Esophagus muscularis mucosa (tissue), 4 donors: ENCODE measurements around the gene TMA7. TPM values are rescaled to one million over a fixed set of nuclear protein-coding genes. Genes with fewer than 3 reads are reported as not detected.

Experiments used
- DNase-seq: peaks from one replicate; pipeline ENCODE4 v3.0.0-alpha.2; 2017; ENCODE audit errors: extremely low spot score
- H3K27ac ChIP-seq, 4 donors: fragments of 200-600 bp; sonication (generic); replicated peaks in 1 of 4; 1 replicate in 3 of 4; 2 replicates in 1 of 4; pipeline ENCODE4 v1.5.1; 2016 to 2019; ENCODE audit warnings: mild to moderate bottlenecking in 1 of 4
- H3K27me3 ChIP-seq, 4 donors: fragments of 200-600 bp; sonication (generic); one replicate each; pipeline versions ENCODE4 v1.5.1 to v1.6.0; 2016 to 2019
- H3K36me3 ChIP-seq, 4 donors: fragments of 200-600 bp; sonication (generic); one replicate each; pipeline ENCODE4 v1.5.1; 2016 to 2019
- H3K4me1 ChIP-seq, 4 donors: fragments of 200-600 bp; sonication (generic); one replicate each; pipeline ENCODE4 v1.5.1; 2016 to 2019
- H3K4me3 ChIP-seq, 4 donors: fragments of 200-600 bp; sonication (generic); 1 replicate in 2 of 4; 2 replicates in 2 of 4; pipeline ENCODE4 v1.5.1; 2016 to 2019; ENCODE audit warnings: mild to moderate bottlenecking in 4 of 4, moderate library complexity in 1 of 4
- H3K9me3 ChIP-seq, 4 donors: fragments of 200-600 bp; sonication (generic); 1 replicate in 3 of 4; 2 replicates in 1 of 4; pipeline ENCODE4 v1.5.1; 2016 to 2019
- EP300 ChIP-seq: sonication (generic); formaldehyde crosslinking; IDR thresholded peaks from one replicate; pipeline ENCODE4 v1.6.1; 2017; ENCODE audit warnings: antibody characterized with exemption
- POLR2A ChIP-seq: fragments of 450-650 bp; IDR thresholded peaks from one replicate; pipeline ENCODE4 v1.6.1; 2017; ENCODE audit warnings: antibody characterized with exemption, moderate library complexity, mild to moderate bottlenecking, low read depth
- POLR2AphosphoS5 ChIP-seq, 2 donors: sonication (generic); formaldehyde crosslinking; IDR thresholded peaks; one replicate each; pipeline ENCODE4 v1.6.1; 2017; ENCODE audit warnings: antibody characterized with exemption in 2 of 2
- WGBS: methylation state at CpG from one replicate; pipeline ENCODE4 v1.1.5; 2018; 5-methylcytosine and 5-hydroxymethylcytosine counted together
- intact Hi-C: fragments of 100-400 bp; cut with DNase I; formaldehyde crosslinking; loops from one replicate; pipeline ENCODE4 v1.15.1; 2023
- total RNA-seq, 4 donors: library from RNA; depleted of rRNA; stranded (reverse); fragments of >200 nt; gene quantifications; one replicate each; pipeline versions ENCODE4 v1.1.0 to v1.2.1, GENCODE V29; 2016
- TF ChIP-seq, protein P1 (sequence below), 3 experiments: fragments of 200-600 bp in 2 of 3; fragments of 450-650 bp in 1 of 3; sonication (generic) in 2 of 3; IDR thresholded peaks; one replicate each; pipeline ENCODE4 v1.5.1; 2017 to 2019; ENCODE audit warnings: antibody characterized with exemption in 3 of 3, mild to moderate bottlenecking in 2 of 3, moderate library complexity in 1 of 3

Gene TMA7
- total RNA-seq, 4 donors from 2014 or later = 167 to 270 (median 205) TPM

GRCh38 chr3:48435223-48435595 is 4.8 kb upstream of the TMA7 start:
- H3K36me3 ChIP-seq = peaks cover 0 to 17% (median 14%) of the 10 kb centered on the region in 4 donors
- no peaks in the 10 kb centered on the region for H3K27me3 ChIP-seq
- 91% methylated on average over 4 of the region's 4 CpGs for WGBS
- TF ChIP-seq EP300 = no peak
- no peak for TF ChIP-seq POLR2AphosphoS5 (IDR thresholded peaks at IDR 0.05)
- TF ChIP-seq POLR2A = no peak
- peak overlapping the region; percentile 93 to 99 (median 98) for H3K27ac ChIP-seq
- no peak overlapping the region for H3K4me3 ChIP-seq
- no peaks in the 10 kb centered on the region for H3K9me3 ChIP-seq
- H3K4me1 ChIP-seq = peaks cover 40 to 70% (median 67%) of the 10 kb centered on the region in 4 donors
- no peak for DNase-seq
- intact Hi-C loops = loop anchor here (1.0 kb wide), 1 partner anchor 34 kb away; no protein-coding TSS in a partner anchor

GRCh38 chr3:48435774-48436476 is 4.1 kb upstream of the TMA7 start:
- Histone ChIP-seq H3K27ac (peak overlapping the region; percentile 93 to 99 (median 98)), H3K27me3 (no peaks in the 10 kb centered on the region), H3K9me3 (no peaks in the 10 kb centered on the region), H3K36me3 (peaks cover 0 to 17% (median 14%) of the 10 kb centered on the region in 4 donors), H3K4me1 (peaks cover 37 to 65% (median 63%) of the 10 kb centered on the region in 4 donors), H3K4me3 (peak overlapping the region in 1 of 4 donors; percentile 2)
- no peak for TF ChIP-seq EP300
- TF ChIP-seq, protein P1, sequence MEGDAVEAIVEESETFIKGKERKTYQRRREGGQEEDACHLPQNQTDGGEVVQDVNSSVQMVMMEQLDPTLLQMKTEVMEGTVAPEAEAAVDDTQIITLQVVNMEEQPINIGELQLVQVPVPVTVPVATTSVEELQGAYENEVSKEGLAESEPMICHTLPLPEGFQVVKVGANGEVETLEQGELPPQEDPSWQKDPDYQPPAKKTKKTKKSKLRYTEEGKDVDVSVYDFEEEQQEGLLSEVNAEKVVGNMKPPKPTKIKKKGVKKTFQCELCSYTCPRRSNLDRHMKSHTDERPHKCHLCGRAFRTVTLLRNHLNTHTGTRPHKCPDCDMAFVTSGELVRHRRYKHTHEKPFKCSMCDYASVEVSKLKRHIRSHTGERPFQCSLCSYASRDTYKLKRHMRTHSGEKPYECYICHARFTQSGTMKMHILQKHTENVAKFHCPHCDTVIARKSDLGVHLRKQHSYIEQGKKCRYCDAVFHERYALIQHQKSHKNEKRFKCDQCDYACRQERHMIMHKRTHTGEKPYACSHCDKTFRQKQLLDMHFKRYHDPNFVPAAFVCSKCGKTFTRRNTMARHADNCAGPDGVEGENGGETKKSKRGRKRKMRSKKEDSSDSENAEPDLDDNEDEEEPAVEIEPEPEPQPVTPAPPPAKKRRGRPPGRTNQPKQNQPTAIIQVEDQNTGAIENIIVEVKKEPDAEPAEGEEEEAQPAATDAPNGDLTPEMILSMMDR (IDR thresholded peaks at IDR 0.05) = peak; percentile 99 to 100 (median 100)
- TF ChIP-seq POLR2AphosphoS5 (IDR thresholded peaks at IDR 0.05) = peak; percentile 15 to 72
- intact Hi-C loops = loop anchor here (1.0 to 2.0 kb wide), 2 partner anchors 35 to 163 kb away; no protein-coding TSS in a partner anchor
- WGBS = 37% methylated on average over 6 of the region's 7 CpGs
- DNase-seq = no peak

DNA sequence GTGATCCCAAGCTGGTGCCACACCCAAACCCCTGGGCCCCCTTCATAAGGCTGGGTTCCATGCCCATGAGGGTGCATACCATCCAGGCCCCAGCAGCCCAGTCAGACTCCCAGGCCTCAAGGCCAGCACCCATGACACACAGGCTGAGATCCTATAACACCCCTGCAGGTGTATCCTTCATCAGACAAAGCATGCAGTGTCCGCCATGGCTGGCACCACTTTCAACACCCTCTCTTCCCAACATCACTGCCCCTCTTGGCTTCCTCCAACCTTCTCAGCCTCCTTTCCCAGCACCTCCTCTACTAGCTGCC is 3.6 kb upstream of the TMA7 start:
- no peaks in the 10 kb centered on the region for H3K9me3 ChIP-seq
- no peaks in the 10 kb centered on the region for H3K27me3 ChIP-seq
- no peak for TF ChIP-seq EP300
- TF ChIP-seq, protein P1 (IDR thresholded peaks at IDR 0.05) = no peak
- no peak for TF ChIP-seq POLR2AphosphoS5 (IDR thresholded peaks at IDR 0.05)
- TF ChIP-seq POLR2A = no peak
- peak overlapping the region; percentile 93 to 99 (median 98) for H3K27ac ChIP-seq
- H3K36me3 ChIP-seq = peaks cover 0 to 17% (median 15%) of the 10 kb centered on the region in 4 donors
- intact Hi-C loops = loop anchor here (2.0 kb wide), 1 partner anchor 164 kb away; no protein-coding TSS in a partner anchor
- DNase-seq = no peak
- WGBS = 0% methylated on average over 1 of the region's 1 CpG
- peaks cover 42 to 66% (median 64%) of the 10 kb centered on the region in 4 donors for H3K4me1 ChIP-seq
- no peak overlapping the region for H3K4me3 ChIP-seq

DNA sequence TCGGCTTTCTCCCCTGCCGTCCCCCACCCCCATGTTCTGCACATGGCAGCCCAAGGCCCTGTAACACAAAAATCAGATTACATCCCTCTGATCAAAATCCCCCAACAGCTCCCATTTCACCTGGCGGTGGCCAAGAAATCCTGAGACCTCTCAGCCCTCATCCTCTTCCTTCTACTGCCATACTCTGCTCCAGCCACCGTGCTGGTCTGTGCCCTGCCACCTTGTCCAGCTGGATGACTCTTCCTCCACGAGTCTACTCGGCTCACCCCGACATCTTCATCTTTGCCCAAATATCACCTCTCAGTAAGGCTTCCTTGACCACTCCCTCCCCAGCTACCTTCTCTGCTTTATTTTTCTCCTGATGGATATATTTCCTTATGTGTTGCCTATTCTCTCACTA is 3.2 kb upstream of the TMA7 start:
- TF ChIP-seq EP300 (no peak), POLR2A (no peak), POLR2AphosphoS5 (IDR thresholded peaks at IDR 0.05) (no peak)
- TF ChIP-seq, protein P1 (IDR thresholded peaks at IDR 0.05) = no peak
- Histone ChIP-seq H3K27me3 (no peaks in the 10 kb centered on the region), H3K4me3 (no peak overlapping the region), H3K27ac (peak overlapping the region in 2 of 4 donors; percentile 98 to 99), H3K4me1 (peaks cover 47 to 67% (median 65%) of the 10 kb centered on the region in 4 donors), H3K36me3 (peaks cover 3 to 20% (median 17%) of the 10 kb centered on the region in 4 donors), H3K9me3 (no peaks in the 10 kb centered on the region)
- no peak for DNase-seq
- WGBS = 88% methylated on average over 7 of the region's 7 CpGs
- intact Hi-C loops = loop anchor here (2.0 kb wide), 1 partner anchor 164 kb away; no protein-coding TSS in a partner anchor

GRCh38 chr3:48437812-48438211 is 2.2 kb upstream of the TMA7 start:
- no peak overlapping the region for H3K27ac ChIP-seq
- H3K36me3 ChIP-seq = peaks cover 5 to 23% (median 14%) of the 10 kb centered on the region in 4 donors
- H3K4me3 ChIP-seq = no peak overlapping the region
- no peak for TF ChIP-seq POLR2A
- TF ChIP-seq EP300 = no peak
- TF ChIP-seq, protein P1 (IDR thresholded peaks at IDR 0.05) = no peak
- TF ChIP-seq POLR2AphosphoS5 (IDR thresholded peaks at IDR 0.05) = no peak
- WGBS = 82% methylated on average over 4 of the region's 4 CpGs
- intact Hi-C loops = loop anchor here (2.0 kb wide), 1 partner anchor 165 kb away; no protein-coding TSS in a partner anchor
- H3K27me3 ChIP-seq = no peaks in the 10 kb centered on the region
- DNase-seq = no peak
- peaks cover 48 to 66% (median 65%) of the 10 kb centered on the region in 4 donors for H3K4me1 ChIP-seq
- no peaks in the 10 kb centered on the region for H3K9me3 ChIP-seq
